Limb (tissue), 2 donors: ENCODE results near the gene KRTAP10-10.
A peak's percentile ranks its signal among the peaks of the same experiment; 100 is the strongest.
"Not testable (repeated sequence)": the region's sequence is repeated elsewhere in the genome, so short reads cannot be mapped to it uniquely, and the experiment has no call there.

Experiments used
- DNase-seq, 2 donors: peaks; one replicate each; pipeline ENCODE4 v3.0.0-alpha.2; 2016; ENCODE audit errors: extremely low spot score in 2 of 2

KRTAP10-10 gene

DNA sequence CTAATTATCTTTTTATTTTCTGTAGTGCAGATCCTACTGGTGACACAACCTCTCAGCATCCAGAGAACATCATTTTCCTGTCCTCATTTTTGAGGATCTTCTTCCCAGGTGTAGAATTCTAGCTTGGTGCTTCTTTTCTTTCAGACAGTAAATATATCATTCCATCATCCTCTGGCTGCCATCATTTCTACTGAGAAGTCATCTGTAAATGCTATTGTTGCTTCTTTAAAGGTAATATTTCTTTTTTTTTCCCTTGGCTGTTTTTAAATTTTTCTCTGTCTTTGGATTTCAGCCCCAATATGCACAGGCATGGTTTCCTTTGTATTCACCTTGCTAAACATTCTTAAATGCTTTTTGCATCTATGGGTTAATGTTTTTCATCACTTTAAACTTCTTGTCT lies 13.6 kb upstream of the KRTAP10-10 start:
- DNase-seq = no peak

GRCh38 chr21:44625756-44626155 lies 11.4 kb upstream of the KRTAP10-10 start:
- no peak for DNase-seq

GRCh38 chr21:44626262-44626661 lies 10.9 kb upstream of the KRTAP10-10 start:
- no peak for DNase-seq

DNA sequence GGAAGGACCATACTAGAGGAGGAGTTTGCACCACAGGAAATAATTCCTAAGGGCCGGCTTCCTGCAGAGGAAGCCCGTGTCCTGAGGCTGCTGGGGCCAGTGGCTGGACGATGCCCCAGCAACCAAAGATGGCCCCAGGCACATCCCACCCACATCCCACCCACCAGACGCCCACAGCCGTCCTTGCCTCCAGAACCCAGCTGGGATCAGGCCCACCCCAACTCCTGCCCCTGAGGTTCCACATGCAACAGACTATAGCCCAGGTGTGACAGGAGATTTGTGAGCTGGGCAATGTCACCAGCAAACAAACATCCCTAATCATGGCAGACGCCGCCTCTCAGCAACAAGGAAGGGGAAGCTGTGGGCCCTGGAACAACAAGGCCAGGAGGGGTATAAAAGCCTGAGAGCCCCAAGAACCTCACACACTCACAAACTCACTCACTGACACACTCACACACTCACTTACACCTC lies 10.4 kb upstream of the KRTAP10-10 start, which contains the start of gene KRTAP10-9:
TSS of gene KRTAP10-9 (plus strand) at position 421 of the 471 bp plus-strand sequence. CDS start 79 bp downstream, outside the sequence.
- no peak for DNase-seq

- peak in 1 of 2 donors; percentile 19 for DNase-seq
Observed at GRCh38 chr21:44627181-44627822, 9.9 kb upstream of the KRTAP10-10 start.

- DNase-seq = not testable (repeated sequence)
Observed at GRCh38 chr21:44627831-44628233, 9.3 kb upstream of the KRTAP10-10 start.

GRCh38 chr21:44628707-44629391 lies 8.3 kb upstream of the KRTAP10-10 start:
- no peak for DNase-seq

- DNase-seq = no peak
Observed at GRCh38 chr21:44630440-44630839, 6.7 kb upstream of the KRTAP10-10 start.

GRCh38 chr21:44632067-44632466 lies 5.1 kb upstream of the KRTAP10-10 start:
- no peak for DNase-seq

DNA sequence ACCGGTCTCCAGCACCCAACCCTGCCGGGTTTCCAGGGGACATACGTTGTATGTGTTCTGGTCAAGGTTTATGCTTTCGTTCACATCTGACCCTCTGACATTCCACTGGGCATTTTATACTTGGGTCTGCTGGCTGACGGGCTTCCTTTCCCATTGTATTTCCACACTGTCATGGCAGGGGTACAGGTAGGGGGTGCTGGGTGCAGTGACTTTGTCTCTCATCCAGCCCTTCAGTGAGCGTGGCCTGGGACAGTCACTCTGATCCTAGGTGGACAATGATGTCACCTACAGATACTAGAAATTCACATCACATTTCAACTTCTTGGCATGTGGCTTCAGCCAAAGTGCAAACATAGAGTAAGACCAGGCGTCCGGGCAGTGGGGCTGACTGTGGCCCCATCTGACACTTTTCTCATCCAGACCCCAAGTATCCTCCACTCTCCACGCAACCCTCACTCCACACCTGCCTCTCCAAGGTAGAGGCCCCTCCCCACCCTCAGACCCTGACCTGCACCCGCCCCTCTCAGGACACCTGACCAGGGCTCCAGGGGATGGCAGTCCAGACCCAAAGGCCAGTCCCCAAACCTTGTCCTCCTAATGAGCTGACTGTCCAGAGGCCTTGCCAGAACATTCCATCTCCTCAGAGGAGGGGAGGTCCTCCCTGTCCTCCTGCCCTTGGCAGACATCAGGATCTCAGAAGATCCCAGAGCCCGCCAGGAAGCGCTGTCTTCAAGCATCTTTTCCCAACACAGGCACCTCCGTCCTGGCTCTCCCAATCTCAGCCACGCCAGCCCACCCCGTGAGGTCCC lies 743 bp upstream of the KRTAP10-10 start:
- DNase-seq = no peak

GRCh38 chr21:44637851-44638348 lies 744 bp downstream of the KRTAP10-10 start:
- not testable (repeated sequence) for DNase-seq

- DNase-seq = not testable (repeated sequence)
Observed at GRCh38 chr21:44638506-44639330, 1.6 kb downstream of the KRTAP10-10 start.

GRCh38 chr21:44639331-44639655 lies 2.1 kb downstream of the KRTAP10-10 start:
- DNase-seq = no peak

DNA sequence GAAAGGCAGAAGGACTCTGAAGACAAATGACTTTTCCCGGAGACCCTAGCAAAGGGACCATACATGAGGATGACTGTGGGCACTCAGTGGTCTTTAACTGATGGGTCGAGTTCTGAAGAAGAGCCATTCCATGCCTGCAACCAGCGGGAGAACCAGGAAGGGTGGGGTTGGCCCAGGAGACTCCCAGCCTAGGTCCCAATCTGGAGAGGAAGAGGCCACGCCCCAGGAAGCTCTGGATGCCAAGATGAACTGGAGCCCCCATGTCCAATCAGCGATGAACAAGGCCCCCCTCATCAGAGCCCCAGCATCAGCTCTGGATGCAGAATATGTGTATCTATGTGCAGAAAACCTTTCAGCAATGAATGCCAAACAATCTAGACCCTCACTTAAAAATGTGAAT lies 3.6 kb downstream of the KRTAP10-10 start:
- DNase-seq = no peak

DNA sequence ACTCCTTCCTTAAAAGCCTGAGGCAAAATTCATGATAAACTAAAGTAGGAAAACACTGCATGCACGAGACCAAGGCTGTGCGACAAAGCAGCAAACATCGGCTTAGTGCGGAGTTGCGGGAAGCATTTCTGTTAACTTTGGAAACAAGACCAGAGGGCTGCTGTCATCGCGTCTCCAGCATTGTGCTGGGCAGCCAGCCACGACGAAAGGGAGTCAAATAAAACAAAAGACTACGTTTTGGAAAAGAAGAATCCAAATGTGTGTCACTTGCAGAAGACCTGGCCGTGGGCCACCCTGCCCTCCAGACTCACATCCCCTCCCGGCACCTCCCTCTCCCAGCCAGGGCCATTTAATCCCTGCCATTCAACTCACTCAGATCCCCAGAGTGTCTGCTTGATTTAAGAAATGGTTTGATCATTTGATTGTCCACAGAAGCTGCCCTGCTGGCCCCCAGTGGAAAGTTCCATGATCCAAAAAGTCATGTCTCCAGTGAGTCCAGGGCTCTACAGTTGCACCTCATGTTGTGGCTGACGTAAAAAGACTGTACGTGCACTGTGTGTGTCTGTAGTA lies 6.7 kb downstream of the KRTAP10-10 start:
- DNase-seq = no peak

GRCh38 chr21:44644878-44645277 lies 7.7 kb downstream of the KRTAP10-10 start:
- no peak for DNase-seq

DNA sequence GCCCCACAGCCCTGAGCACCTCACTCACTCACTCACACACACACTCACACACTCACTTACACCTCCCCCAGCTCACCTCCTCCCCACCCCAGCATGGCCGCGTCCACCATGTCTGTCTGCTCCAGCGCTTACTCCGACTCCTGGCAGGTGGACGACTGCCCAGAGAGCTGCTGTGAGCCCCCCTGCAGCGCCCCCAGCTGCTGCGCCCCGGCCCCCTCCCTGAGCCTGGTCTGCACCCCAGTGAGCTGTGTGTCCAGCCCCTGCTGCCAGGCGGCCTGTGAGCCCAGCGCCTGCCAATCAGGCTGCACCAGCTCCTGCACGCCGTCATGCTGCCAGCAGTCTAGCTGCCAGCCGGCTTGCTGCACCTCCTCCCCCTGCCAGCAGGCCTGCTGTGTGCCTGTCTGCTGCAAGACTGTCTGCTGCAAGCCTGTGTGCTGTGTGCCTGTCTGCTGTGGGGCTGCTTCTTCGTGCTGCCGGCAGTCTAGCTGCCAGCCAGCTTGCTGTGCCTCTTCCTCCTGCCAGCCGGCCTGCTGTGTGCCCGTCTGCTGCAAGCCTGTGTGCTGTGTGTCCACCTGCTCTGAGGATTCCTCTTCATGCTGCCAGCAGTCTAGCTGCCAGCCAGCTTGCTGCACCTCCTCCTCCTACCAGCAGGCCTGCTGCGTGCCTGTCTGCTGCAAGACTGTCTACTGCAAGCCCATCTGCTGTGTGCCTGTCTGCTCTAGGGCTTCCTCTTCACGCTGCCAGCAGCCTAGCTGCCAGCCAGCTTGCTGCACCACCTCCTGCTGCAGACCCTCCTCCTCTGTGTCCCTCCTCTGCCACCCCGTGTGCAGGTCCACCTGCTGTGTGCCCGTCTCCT lies 9.4 kb downstream of the KRTAP10-10 start, which contains the start of gene KRTAP10-11:
TSS of gene KRTAP10-11 (plus strand) at position 49 of the 856 bp plus-strand sequence. CDS start at position 94, 45 bp downstream.
- DNase-seq = not testable (repeated sequence)

- DNase-seq = no peak
Observed at GRCh38 chr21:44647222-44647552, 10.0 kb downstream of the KRTAP10-10 start.

GRCh38 chr21:44648557-44649311 lies 11.6 kb downstream of the KRTAP10-10 start:
- no peak for DNase-seq
